HG02885 (cell line): ENCODE results near the gene TAF10.

ENCODE experiments used
- ATAC-seq: cut with Tn5 transposase; IDR thresholded peaks from one replicate; pipeline ENCODE4 v1.9.1; 2021; ENCODE audit warnings: mild to moderate bottlenecking; ENCODE audit not compliant: unreplicated experiment, poor library complexity

The TAF10 gene

GRCh38 chr11:6587360-6587953, 24.6 kb downstream of the TAF10 start:
- ATAC-seq: no peak

GRCh38 chr11:6586434-6587359, 25.3 kb downstream of the TAF10 start:
- ATAC-seq: no peak

GRCh38 chr11:6584528-6584927, 27.5 kb downstream of the TAF10 start:
- ATAC-seq: no peak

- no peak for ATAC-seq
Measured at GRCh38 chr11:6583584-6583983, 28.4 kb downstream of the TAF10 start.

- no peak for ATAC-seq
Measured at GRCh38 chr11:6579681-6580080, 32.3 kb downstream of the TAF10 start.

- no peak for ATAC-seq
Measured at GRCh38 chr11:6578134-6578533, 33.9 kb downstream of the TAF10 start.

GRCh38 chr11:6576471-6577373, 35.3 kb downstream of the TAF10 start:
- ATAC-seq: no peak

GRCh38 chr11:6574816-6575715, 37.0 kb downstream of the TAF10 start:
- no peak for ATAC-seq

GRCh38 chr11:6572215-6572614, 39.8 kb downstream of the TAF10 start:
- no peak for ATAC-seq

- no peak for ATAC-seq
Measured at GRCh38 chr11:6571434-6572008, 40.5 kb downstream of the TAF10 start.

- no peak for ATAC-seq
Measured at GRCh38 chr11:6570691-6571427, 41.2 kb downstream of the TAF10 start.

- ATAC-seq: no peak
Measured at GRCh38 chr11:6569706-6570105, 42.3 kb downstream of the TAF10 start.

- no peak for ATAC-seq
Measured at GRCh38 chr11:6568191-6568918, 43.7 kb downstream of the TAF10 start.

GRCh38 chr11:6567371-6567745, 44.7 kb downstream of the TAF10 start:
- ATAC-seq: no peak

GRCh38 chr11:6566704-6567370, 45.2 kb downstream of the TAF10 start:
- ATAC-seq: no peak

GRCh38 chr11:6565988-6566703, 45.9 kb downstream of the TAF10 start:
- ATAC-seq: no peak

- ATAC-seq: no peak
Measured at GRCh38 chr11:6565325-6565724, 46.7 kb downstream of the TAF10 start.
